K562 (cell line): ENCODE results near the gene FBXO9. TPM values are rescaled to one million over a fixed set of nuclear protein-coding genes. Genes with fewer than 3 reads are reported as not detected.

Experiments
- ATAC-seq: fragments of 200-7000 bp; cut with Tn5 transposase; 3 replicates; pipeline ENCODE4 v1.9.1; 2020; ENCODE audit warnings: moderate library complexity
- BruUV-seq: library from RNA; stranded (reverse); fragments of 400-500 nt; replicated peaks from 2 replicates; lab custom pipeline; 2021; lab: Mats Ljungman, UMichigan
- CTCF ChIA-PET: fragments of 300-600 bp; formaldehyde crosslinking; extraction: SDS; loops from one replicate; lab custom pipeline; 2021; ENCODE audit warnings: low intra/inter-chr PET ratio; lab: Yijun Ruan, JAX
- POLR2A ChIA-PET: fragments of 300-600, 350-650 bp; sonication (Branson Sonifier 250); formaldehyde crosslinking; extraction: SDS; loops from one replicate; lab custom pipeline; 2021; ENCODE audit warnings: antibody characterized with exemption, inconsistent platforms; lab: Yijun Ruan, JAX
- DNase-seq, 4 experiments: peaks; one replicate each; pipeline versions ENCODE4 v3.0.0 to v3.0.0-alpha.2; 2011 to 2018; ENCODE audit warnings: low spot score in 3 of 4, mixed read lengths in 3 of 4; ENCODE audit errors: extremely low read depth in 1 of 4
- FAIRE-seq: peaks from 2 replicates; lab custom pipeline; 2011; peaks lifted over from hg19 to GRCh38; lab: Jason Lieb, UNC
- H2AFZ ChIP-seq: 2 replicates; pipeline ENCODE4 v1.6.0; 2011; ENCODE audit warnings: low read depth, low read length, control low read depth, inconsistent platforms
- H3K27ac ChIP-seq: fragments of 200-600 bp; 3 replicates; pipeline ENCODE4 v1.8.0; 2011; ENCODE audit warnings: low read depth, mild to moderate bottlenecking, control low read depth, inconsistent platforms, low read length, moderate library complexity, mixed read lengths; ENCODE audit errors: extremely low read depth
- H3K27me3 ChIP-seq, 2 experiments: fragments of 300-600 bp in 1 of 2; 2 replicates in 1 of 2; 3 replicates in 1 of 2; pipeline versions ENCODE4 v1.6.0 to v1.8.0; 2011; ENCODE audit warnings: inconsistent platforms in 2 of 2, low read length in 2 of 2, mild to moderate bottlenecking in 1 of 2, mixed read lengths in 1 of 2, moderate library complexity in 1 of 2; ENCODE audit not compliant: control insufficient read depth in 2 of 2, insufficient read depth in 2 of 2
- H3K36me3 ChIP-seq: fragments of 300-600 bp; 3 replicates; pipeline ENCODE4 v1.8.0; 2011; ENCODE audit warnings: mild to moderate bottlenecking, low read length, inconsistent platforms; ENCODE audit not compliant: control insufficient read depth, insufficient read depth
- H3K4me1 ChIP-seq, 2 experiments: fragments of 200-600 bp in 1 of 2; replicated peaks in 1 of 2; 2 replicates in 1 of 2; 3 replicates in 1 of 2; pipeline versions ENCODE4 v1.5.1 to v1.8.0; 2011; ENCODE audit warnings: inconsistent platforms in 2 of 2, low read length in 2 of 2, mild to moderate bottlenecking in 1 of 2, mixed read lengths in 1 of 2, moderate library complexity in 1 of 2; ENCODE audit not compliant: control insufficient read depth in 2 of 2, insufficient read depth in 2 of 2
- H3K4me2 ChIP-seq: 2 replicates; pipeline ENCODE4 v1.6.1; 2011; ENCODE audit warnings: low read length, control low read depth, inconsistent platforms, mixed read lengths; ENCODE audit not compliant: insufficient read depth
- H3K4me3 ChIP-seq: fragments of 200-600 bp; sonication (generic), shearing (Covaris generic); 2 replicates; pipeline ENCODE4 v1.5.1; 2016; ENCODE audit warnings: control low read depth, inconsistent platforms
- H3K79me2 ChIP-seq: fragments of 200-600 bp; 3 replicates; pipeline ENCODE4 v1.8.0; 2011; ENCODE audit warnings: low read length, inconsistent platforms; ENCODE audit not compliant: control insufficient read depth, insufficient read depth
- H3K9ac ChIP-seq, 2 experiments: 2 replicates each; pipeline versions ENCODE4 v1.6.0 to v1.6.1; 2011; ENCODE audit warnings: low read depth in 2 of 2, low read length in 2 of 2, control low read depth in 1 of 2, inconsistent platforms in 1 of 2, mild to moderate bottlenecking in 1 of 2, mixed read lengths in 1 of 2; ENCODE audit not compliant: insufficient read depth in 1 of 2
- H3K9me1 ChIP-seq: one replicate; pipeline ENCODE4 v1.6.0; 2011; ENCODE audit warnings: inconsistent platforms, mild to moderate bottlenecking, low read length, moderate library complexity; ENCODE audit not compliant: control insufficient read depth, insufficient read depth
- H3K9me3 ChIP-seq: replicated peaks from 2 replicates; pipeline ENCODE4 v1.5.1; 2011; ENCODE audit warnings: low read depth, low read length, inconsistent platforms; ENCODE audit not compliant: control insufficient read depth, insufficient read depth
- H4K20me1 ChIP-seq: replicated peaks from 2 replicates; pipeline ENCODE4 v1.6.1; 2011; ENCODE audit warnings: low read length, inconsistent platforms, mixed read lengths; ENCODE audit not compliant: control insufficient read depth, insufficient read depth
- ARID1B ChIP-seq: fragments of 450-650 bp; IDR thresholded peaks from 2 replicates; pipeline ENCODE4 v1.6.1; 2016; ENCODE audit warnings: antibody characterized with exemption, mild to moderate bottlenecking, inconsistent platforms
- BCOR ChIP-seq: fragments of 450-650 bp; IDR thresholded peaks from 2 replicates; pipeline ENCODE4 v1.6.1; 2016
- CBFA2T3 ChIP-seq: fragments of 450-650 bp; IDR thresholded peaks from 2 replicates; pipeline ENCODE4 v1.6.1; 2017
- CREM ChIP-seq: IDR thresholded peaks from 2 replicates; pipeline ENCODE4 v1.6.1; 2014; ENCODE audit warnings: antibody characterized with exemption, low read depth
- DIDO1 ChIP-seq: fragments of 450-650 bp; IDR thresholded peaks from 2 replicates; pipeline ENCODE4 v1.6.1; 2016; ENCODE audit warnings: low read depth, missing biosample characterization, missing genetic modification characterization
- GABPB2 ChIP-seq: fragments of 250-450 bp; sonication (Bioruptor Pico); conservative IDR thresholded peaks from 2 replicates; pipeline ENCODE4 v1.5.1; 2021; ENCODE audit warnings: mild to moderate bottlenecking
- HCFC1 ChIP-seq: IDR thresholded peaks from 2 replicates; pipeline ENCODE4 v1.6.1; 2012; ENCODE audit warnings: low read depth, low read length, improper control_type of control experiment
- HDAC2 ChIP-seq: fragments of 450-650 bp; IDR thresholded peaks from 2 replicates; pipeline ENCODE4 v1.6.1; 2016; ENCODE audit warnings: mild to moderate bottlenecking
- LEF1 ChIP-seq: fragments of 450-650 bp; IDR thresholded peaks from 2 replicates; pipeline ENCODE4 v1.6.1; 2016; ENCODE audit warnings: mild to moderate bottlenecking
- NFIC ChIP-seq: fragments of 450-650 bp; IDR thresholded peaks from 2 replicates; pipeline ENCODE4 v1.6.1; 2017; ENCODE audit warnings: mild to moderate bottlenecking, inconsistent platforms
- POLR2AphosphoS5 ChIP-seq: IDR thresholded peaks from 2 replicates; pipeline ENCODE4 v1.6.1; 2011; ENCODE audit warnings: mild to moderate bottlenecking, low read depth, low read length, moderate library complexity; ENCODE audit not compliant: control insufficient read depth, insufficient read depth
- RAD21 ChIP-seq, 2 experiments: fragments of 250-450 bp in 1 of 2; fragments of 450-650 bp in 1 of 2; sonication (Bioruptor Pico) in 1 of 2; formaldehyde crosslinking in 1 of 2; IDR thresholded peaks in 1 of 2; conservative IDR thresholded peaks in 1 of 2; 2 replicates each; pipeline versions ENCODE4 v1.4.0 to v1.8.0; 2020 to 2022; ENCODE audit warnings: mild to moderate bottlenecking in 2 of 2, moderate library complexity in 1 of 2
- RCOR1 ChIP-seq, 2 experiments: IDR thresholded peaks; 2 replicates each; pipeline ENCODE4 v1.6.1; 2012; ENCODE audit warnings: low read depth in 2 of 2, low read length in 2 of 2, borderline replicate concordance in 1 of 2, improper control_type of control experiment in 1 of 2
- STAT5A ChIP-seq: IDR thresholded peaks from 2 replicates; pipeline ENCODE4 v1.6.1; 2012; ENCODE audit warnings: low read length, inconsistent platforms, borderline replicate concordance
- TCF3 ChIP-seq: sonication (generic); formaldehyde crosslinking; IDR thresholded peaks from 2 replicates; pipeline ENCODE4 v1.4.0; 2020; ENCODE audit warnings: mild to moderate bottlenecking, missing genetic modification reagents
- TCF7 ChIP-seq: sonication (generic); IDR thresholded peaks from 2 replicates; pipeline ENCODE4 v1.6.1; 2016; ENCODE audit warnings: antibody characterized with exemption, borderline replicate concordance
- ZNF121 ChIP-seq: sonication (generic); formaldehyde crosslinking; conservative IDR thresholded peaks from 2 replicates; pipeline ENCODE4 v1.8.0; 2022; ENCODE audit warnings: missing genetic modification reagents
- WGBS: fragments of 100-300 bp; shearing (Covaris generic); methylation state at CpG from one replicate; pipeline ENCODE4 v1.1.6; 2016; ENCODE audit warnings: low coverage, mixed read lengths; ENCODE audit not compliant: insufficient coverage; ENCODE audit errors: missing lambda C conversion rate; 5-methylcytosine and 5-hydroxymethylcytosine counted together
- in situ Hi-C: fragments of 300-500 bp; cut with MboI; formaldehyde crosslinking; loops from 4 replicates; pipeline ENCODE4 v1.15.0; 2018; ENCODE audit warnings: inconsistent platforms, mixed read lengths
- intact Hi-C: fragments of 100-400 bp; cut with micrococcal nuclease; formaldehyde crosslinking; loops from 2 replicates; pipeline ENCODE4 v1.14.2; 2022
- polyA plus RNA-seq, 8 experiments: library from polyadenylated mRNA; depleted of rRNA in 4 of 8; stranded (reverse) in 5 of 8; unstranded in 3 of 8; fragments of >200 nt; fragmentation: Nextera tagmentation in 2 of 8; fragmentation: Illumina TruSeq in 1 of 8; extraction: Ambion mirVana in 2 of 8; extraction: Trizol in 1 of 8; gene quantifications; 2 replicates each; pipeline versions ENCODE4 v1.2.1 to v1.2.3, GENCODE V29; 2011 to 2014; ENCODE audit warnings: inconsistent platforms in 1 of 8, missing spikeins in 1 of 8
- total RNA-seq, 7 experiments: library from RNA; depleted of rRNA in 6 of 7; stranded (reverse); fragments of >200 nt in 6 of 7; fragmentation: Illumina TruSeq in 2 of 7; extraction: Trizol in 2 of 7; gene quantifications; 2 replicates each; pipeline versions ENCODE4 v1.2.1 to v1.2.3, GENCODE V29; 2011 to 2021; ENCODE audit warnings: low replicate concordance in 1 of 7
- TF ChIP-seq, protein P1 (sequence below): sonication (generic); formaldehyde crosslinking; IDR thresholded peaks from 2 replicates; pipeline ENCODE4 v1.8.1; 2023; ENCODE audit warnings: missing genetic modification reagents, mild to moderate bottlenecking, borderline replicate concordance
- TF ChIP-seq, protein P2 (sequence below): fragments of 450-650 bp; IDR thresholded peaks from 2 replicates; pipeline ENCODE4 v1.6.1; 2016; ENCODE audit warnings: low read depth, mild to moderate bottlenecking, moderate library complexity

FBXO9 gene
- total and polyA plus RNA-seq, 9 of the 15 experiments (the other 6 are each of a cell fraction or from before 2014, with no cell fraction given) = 10.1 to 85.3 (median 51.4) TPM

DNA sequence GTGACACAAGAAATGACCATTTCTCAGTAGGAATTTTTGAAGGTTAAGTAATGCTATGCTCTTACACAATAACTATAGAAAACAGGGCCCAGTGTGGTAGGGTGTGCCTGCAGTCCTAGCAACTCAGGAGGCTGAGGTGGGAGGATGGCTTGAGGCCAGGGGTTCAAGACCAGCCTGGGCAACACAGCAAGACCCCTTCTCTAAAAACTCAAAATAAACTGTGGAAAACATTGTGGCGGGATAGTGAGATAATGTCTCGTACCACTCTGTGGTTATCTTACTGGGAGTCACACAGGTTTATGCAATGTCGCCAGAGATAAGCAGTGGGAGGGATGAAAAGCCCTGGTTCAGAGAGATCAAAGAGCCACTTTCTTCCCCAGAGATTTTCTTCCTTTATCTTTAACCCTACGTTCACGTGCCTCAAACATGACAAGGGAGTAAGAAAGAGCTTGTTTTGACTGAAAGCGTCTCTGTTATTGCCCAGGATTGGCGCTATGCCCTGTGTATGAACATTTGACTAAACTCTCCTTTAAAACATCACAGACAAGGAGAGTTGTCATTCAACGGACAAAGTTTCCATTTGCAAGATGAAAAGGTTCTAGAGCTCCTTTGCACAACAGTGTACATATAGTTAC, 69.5 kb downstream of the FBXO9 start:
- ATAC-seq (peak; percentile 79), FAIRE-seq (no peak), DNase-seq (peak in 3 of 4 experiments; percentile 12 to 49 (median 37))
- no peak overlapping the region for H3K9ac ChIP-seq
- no peak overlapping the region for H3K4me3 ChIP-seq
- H3K79me2 ChIP-seq = no peaks in the 10 kb centered on the region
- BruUV-seq = no TSS peak
- H3K9me3 ChIP-seq = no peaks in the 10 kb centered on the region
- intact Hi-C loops = no loop called here
- no peaks in the 10 kb centered on the region for H3K36me3 ChIP-seq
- H4K20me1 ChIP-seq = no peaks in the 10 kb centered on the region
- in situ Hi-C loops = no loop called here
- peaks cover 3 to 8% of the 10 kb centered on the region in 2 experiments; a peak in 2 of 5 replicates for H3K4me1 ChIP-seq
- no peaks in the 10 kb centered on the region for H3K9me1 ChIP-seq
- H3K4me2 ChIP-seq = no peak overlapping the region
- POLR2A ChIA-PET = no interaction called here
- peaks cover 10 to 40% of the 10 kb centered on the region in 2 experiments; a peak in 3 of 5 replicates for H3K27me3 ChIP-seq
- 0% methylated on average over 8 of the region's 8 CpGs for WGBS
- H2AFZ ChIP-seq = no peak overlapping the region
- no peak overlapping the region for H3K27ac ChIP-seq
- CTCF ChIA-PET = no interaction called here
- TF ChIP-seq CBFA2T3 (peak; percentile 89), GABPB2 (CRISPR knock-in tag) (no peak), LEF1 (peak; percentile 91), TCF3 (peak; percentile 43), HCFC1 (no peak), CREM (peak; percentile 55; the same call in 1 of the 2 replicates), NFIC (peak; percentile 49), ZNF121 (CRISPR knock-in tag) (peak; percentile 98), TCF7 (peak; percentile 97), ARID1B (peak; percentile 73), HDAC2 (0 out of 2 replicates have a peak, but pooled peaks have one; percentile 40), POLR2AphosphoS5 (peak; percentile 56; the same call in 1 of the 2 replicates), BCOR (0 out of 2 replicates have a peak, but pooled peaks have one; percentile 43), STAT5A (peak; percentile 60; the same call in 1 of the 2 replicates), RAD21 (CRISPR knock-in tag; conservative IDR thresholded peaks at IDR 0.05 in 1 of 2, IDR thresholded peaks at IDR 0.05 in 1 of 2) (no peak), RCOR1 (IDR thresholded peaks at IDR 0.05; ENCODE audit: borderline replicate concordance in 1 of 2, low read depth in 2 of 2, low read length in 2 of 2) (peak in 1 of 2 experiments; percentile 90; a peak in 2 of 4 replicates), DIDO1 (0 out of 2 replicates have a peak, but pooled peaks have one; percentile 25)
- TF ChIP-seq, protein P1, sequence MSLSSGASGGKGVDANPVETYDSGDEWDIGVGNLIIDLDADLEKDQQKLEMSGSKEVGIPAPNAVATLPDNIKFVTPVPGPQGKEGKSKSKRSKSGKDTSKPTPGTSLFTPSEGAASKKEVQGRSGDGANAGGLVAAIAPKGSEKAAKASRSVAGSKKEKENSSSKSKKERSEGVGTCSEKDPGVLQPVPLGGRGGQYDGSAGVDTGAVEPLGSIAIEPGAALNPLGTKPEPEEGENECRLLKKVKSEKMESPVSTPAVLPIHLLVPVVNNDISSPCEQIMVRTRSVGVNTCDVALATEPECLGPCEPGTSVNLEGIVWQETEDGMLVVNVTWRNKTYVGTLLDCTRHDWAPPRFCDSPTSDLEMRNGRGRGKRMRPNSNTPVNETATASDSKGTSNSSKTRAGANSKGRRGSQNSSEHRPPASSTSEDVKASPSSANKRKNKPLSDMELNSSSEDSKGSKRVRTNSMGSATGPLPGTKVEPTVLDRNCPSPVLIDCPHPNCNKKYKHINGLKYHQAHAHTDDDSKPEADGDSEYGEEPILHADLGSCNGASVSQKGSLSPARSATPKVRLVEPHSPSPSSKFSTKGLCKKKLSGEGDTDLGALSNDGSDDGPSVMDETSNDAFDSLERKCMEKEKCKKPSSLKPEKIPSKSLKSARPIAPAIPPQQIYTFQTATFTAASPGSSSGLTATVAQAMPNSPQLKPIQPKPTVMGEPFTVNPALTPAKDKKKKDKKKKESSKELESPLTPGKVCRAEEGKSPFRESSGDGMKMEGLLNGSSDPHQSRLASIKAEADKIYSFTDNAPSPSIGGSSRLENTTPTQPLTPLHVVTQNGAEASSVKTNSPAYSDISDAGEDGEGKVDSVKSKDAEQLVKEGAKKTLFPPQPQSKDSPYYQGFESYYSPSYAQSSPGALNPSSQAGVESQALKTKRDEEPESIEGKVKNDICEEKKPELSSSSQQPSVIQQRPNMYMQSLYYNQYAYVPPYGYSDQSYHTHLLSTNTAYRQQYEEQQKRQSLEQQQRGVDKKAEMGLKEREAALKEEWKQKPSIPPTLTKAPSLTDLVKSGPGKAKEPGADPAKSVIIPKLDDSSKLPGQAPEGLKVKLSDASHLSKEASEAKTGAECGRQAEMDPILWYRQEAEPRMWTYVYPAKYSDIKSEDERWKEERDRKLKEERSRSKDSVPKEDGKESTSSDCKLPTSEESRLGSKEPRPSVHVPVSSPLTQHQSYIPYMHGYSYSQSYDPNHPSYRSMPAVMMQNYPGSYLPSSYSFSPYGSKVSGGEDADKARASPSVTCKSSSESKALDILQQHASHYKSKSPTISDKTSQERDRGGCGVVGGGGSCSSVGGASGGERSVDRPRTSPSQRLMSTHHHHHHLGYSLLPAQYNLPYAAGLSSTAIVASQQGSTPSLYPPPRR = no peak
- TF ChIP-seq, protein P2, sequence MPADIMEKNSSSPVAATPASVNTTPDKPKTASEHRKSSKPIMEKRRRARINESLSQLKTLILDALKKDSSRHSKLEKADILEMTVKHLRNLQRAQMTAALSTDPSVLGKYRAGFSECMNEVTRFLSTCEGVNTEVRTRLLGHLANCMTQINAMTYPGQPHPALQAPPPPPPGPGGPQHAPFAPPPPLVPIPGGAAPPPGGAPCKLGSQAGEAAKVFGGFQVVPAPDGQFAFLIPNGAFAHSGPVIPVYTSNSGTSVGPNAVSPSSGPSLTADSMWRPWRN = peak; percentile 61
